Right atrium auricular region (tissue), 2 donors: ENCODE data around the gene INPP4B. TPM values are rescaled to one million over a fixed set of nuclear protein-coding genes. Genes with fewer than 3 reads are reported as not detected.

ENCODE experiments used
- DNase-seq: peaks from one replicate; pipeline ENCODE4 v3.0.0-alpha.2; 2019; ENCODE audit warnings: low spot score
- H3K27ac ChIP-seq, 2 donors: fragments of 200-600 bp; sonication (generic); 1 replicate in 1 of 2; 2 replicates in 1 of 2; pipeline ENCODE4 v1.5.1; 2016 to 2019
- H3K27me3 ChIP-seq, 2 donors: fragments of 200-600 bp; sonication (generic); one replicate each; pipeline versions ENCODE4 v1.5.1 to v1.6.0; 2017 to 2019
- H3K36me3 ChIP-seq: fragments of 200-600 bp; sonication (generic); one replicate; pipeline ENCODE4 v1.5.1; 2016
- H3K4me1 ChIP-seq, 2 donors: fragments of 200-600 bp; sonication (generic); one replicate each; pipeline versions ENCODE4 v1.5.1 to v1.6.0; 2017 to 2019
- H3K4me3 ChIP-seq, 2 donors: fragments of 200-600 bp; sonication (generic); 1 replicate in 1 of 2; 2 replicates in 1 of 2; pipeline ENCODE4 v1.5.1; 2017 to 2019; ENCODE audit warnings: mild to moderate bottlenecking in 1 of 2, moderate library complexity in 1 of 2
- H3K9me3 ChIP-seq, 2 donors: fragments of 200-600 bp; sonication (generic); one replicate each; pipeline ENCODE4 v1.5.1; 2019
- total RNA-seq, 2 donors: library from RNA; depleted of rRNA; stranded (reverse); fragments of >200 nt; gene quantifications; one replicate each; pipeline ENCODE4 v1.1.0, GENCODE V29; 2016
- TF ChIP-seq, protein P1 (sequence below), 2 donors: fragments of 200-600 bp; sonication (generic); IDR thresholded peaks; one replicate each; pipeline ENCODE4 v1.5.1; 2019; ENCODE audit warnings: antibody characterized with exemption in 2 of 2

Gene INPP4B
- total RNA-seq, 2 donors from 2014 or later = 14.8 to 15.3 TPM

DNA sequence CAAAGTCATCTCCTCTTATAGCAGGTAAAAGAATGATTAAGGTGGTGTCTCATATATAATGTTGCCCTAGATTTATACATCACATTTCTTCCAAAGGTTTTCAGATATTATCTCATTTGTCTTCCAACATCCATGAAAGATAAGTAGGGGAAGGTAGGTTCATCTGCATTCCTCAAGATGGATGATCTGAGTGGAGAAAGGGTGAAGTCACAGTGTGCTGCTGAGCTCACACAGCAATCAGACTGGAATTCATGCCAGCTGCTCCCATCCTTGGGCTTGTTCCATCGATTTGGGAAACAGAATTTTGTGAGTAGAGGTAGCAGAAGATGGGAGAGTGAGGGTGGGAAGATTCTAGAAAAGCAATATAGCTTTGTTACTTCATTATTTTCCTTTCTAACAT is 482.4 kb downstream of the INPP4B start:
- no peak overlapping the region for H3K4me3 ChIP-seq
- H3K36me3 ChIP-seq = no peaks in the 10 kb centered on the region
- H3K4me1 ChIP-seq = peaks cover 0 to 6% of the 10 kb centered on the region in 2 donors
- TF ChIP-seq, protein P1, sequence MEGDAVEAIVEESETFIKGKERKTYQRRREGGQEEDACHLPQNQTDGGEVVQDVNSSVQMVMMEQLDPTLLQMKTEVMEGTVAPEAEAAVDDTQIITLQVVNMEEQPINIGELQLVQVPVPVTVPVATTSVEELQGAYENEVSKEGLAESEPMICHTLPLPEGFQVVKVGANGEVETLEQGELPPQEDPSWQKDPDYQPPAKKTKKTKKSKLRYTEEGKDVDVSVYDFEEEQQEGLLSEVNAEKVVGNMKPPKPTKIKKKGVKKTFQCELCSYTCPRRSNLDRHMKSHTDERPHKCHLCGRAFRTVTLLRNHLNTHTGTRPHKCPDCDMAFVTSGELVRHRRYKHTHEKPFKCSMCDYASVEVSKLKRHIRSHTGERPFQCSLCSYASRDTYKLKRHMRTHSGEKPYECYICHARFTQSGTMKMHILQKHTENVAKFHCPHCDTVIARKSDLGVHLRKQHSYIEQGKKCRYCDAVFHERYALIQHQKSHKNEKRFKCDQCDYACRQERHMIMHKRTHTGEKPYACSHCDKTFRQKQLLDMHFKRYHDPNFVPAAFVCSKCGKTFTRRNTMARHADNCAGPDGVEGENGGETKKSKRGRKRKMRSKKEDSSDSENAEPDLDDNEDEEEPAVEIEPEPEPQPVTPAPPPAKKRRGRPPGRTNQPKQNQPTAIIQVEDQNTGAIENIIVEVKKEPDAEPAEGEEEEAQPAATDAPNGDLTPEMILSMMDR (IDR thresholded peaks at IDR 0.05) = no peak
- no peak overlapping the region for H3K27ac ChIP-seq
- no peak for DNase-seq
- no peaks in the 10 kb centered on the region for H3K27me3 ChIP-seq
- no peaks in the 10 kb centered on the region for H3K9me3 ChIP-seq

DNA sequence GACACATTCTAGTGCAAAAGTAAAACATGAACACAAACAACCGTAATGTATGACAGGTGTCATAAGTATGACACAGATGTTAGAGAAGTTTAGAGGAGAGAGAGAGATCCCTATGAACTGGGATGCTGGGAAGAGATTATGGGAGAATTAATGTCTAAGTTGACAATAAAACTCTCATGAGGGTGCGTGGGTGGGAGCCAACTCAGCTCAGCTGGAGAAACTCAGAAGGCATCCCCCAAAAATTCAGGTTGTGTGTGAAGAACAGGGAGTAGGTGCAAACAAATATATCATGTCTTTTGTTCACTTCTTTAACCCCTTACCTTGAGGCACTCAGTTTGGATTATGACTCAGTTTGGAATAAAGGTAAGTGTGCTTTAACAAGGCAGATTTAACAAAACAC is 484.1 kb downstream of the INPP4B start:
- Histone ChIP-seq H3K9me3 (no peaks in the 10 kb centered on the region), H3K27me3 (no peaks in the 10 kb centered on the region), H3K4me3 (no peak overlapping the region), H3K4me1 (no peaks in the 10 kb centered on the region), H3K27ac (no peak overlapping the region), H3K36me3 (no peaks in the 10 kb centered on the region)
- DNase-seq = no peak
- TF ChIP-seq, protein P1 (IDR thresholded peaks at IDR 0.05) = no peak

DNA sequence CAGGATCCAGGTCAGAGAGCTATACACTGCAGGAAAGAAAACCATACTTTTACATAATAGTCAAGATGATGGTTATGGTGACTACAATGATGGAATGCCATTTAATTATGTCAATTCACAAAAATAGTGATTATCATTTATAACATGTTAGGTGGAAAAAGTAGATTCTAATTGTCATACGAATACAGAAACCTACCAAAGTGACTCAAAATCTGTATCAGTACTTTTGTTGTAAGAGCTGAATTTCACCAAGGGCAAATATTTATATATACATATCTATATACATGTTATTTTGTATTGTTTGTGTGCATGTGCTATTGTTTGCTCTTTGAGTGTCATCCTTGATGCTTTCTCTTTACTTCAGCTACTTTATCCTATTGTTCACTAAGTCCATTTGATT is 485.4 kb downstream of the INPP4B start:
- H3K36me3 ChIP-seq = no peaks in the 10 kb centered on the region
- no peaks in the 10 kb centered on the region for H3K9me3 ChIP-seq
- DNase-seq = no peak
- no peak overlapping the region for H3K4me3 ChIP-seq
- H3K4me1 ChIP-seq = peaks cover 0 to under 1% of the 10 kb centered on the region in 2 donors
- TF ChIP-seq, protein P1 (IDR thresholded peaks at IDR 0.05) = no peak
- no peaks in the 10 kb centered on the region for H3K27me3 ChIP-seq
- no peak overlapping the region for H3K27ac ChIP-seq

DNA sequence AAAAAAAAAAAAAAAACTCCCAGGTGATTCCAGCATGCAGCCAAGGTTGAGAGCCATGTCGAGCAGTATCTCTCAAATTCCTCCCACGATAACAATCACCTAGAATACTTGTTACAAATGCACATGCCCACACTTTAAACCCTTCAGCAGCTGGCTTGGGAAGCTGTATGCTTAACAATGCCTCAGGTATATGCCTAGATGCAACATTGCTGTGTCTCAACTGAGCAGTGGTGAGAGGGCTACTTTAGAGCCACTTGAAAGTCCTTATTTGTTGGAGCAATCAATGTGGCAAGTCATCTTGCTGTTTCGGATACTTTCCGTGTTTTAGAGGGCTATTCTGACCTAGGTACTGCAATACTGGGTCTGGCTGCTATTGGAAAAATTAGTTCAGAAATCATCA is 487.4 kb downstream of the INPP4B start:
- no peaks in the 10 kb centered on the region for H3K27me3 ChIP-seq
- no peaks in the 10 kb centered on the region for H3K36me3 ChIP-seq
- H3K4me3 ChIP-seq = no peak overlapping the region
- no peaks in the 10 kb centered on the region for H3K9me3 ChIP-seq
- no peak for DNase-seq
- TF ChIP-seq, protein P1 (IDR thresholded peaks at IDR 0.05) = no peak
- peaks cover 0 to 13% of the 10 kb centered on the region in 2 donors for H3K4me1 ChIP-seq
- no peak overlapping the region for H3K27ac ChIP-seq

DNA sequence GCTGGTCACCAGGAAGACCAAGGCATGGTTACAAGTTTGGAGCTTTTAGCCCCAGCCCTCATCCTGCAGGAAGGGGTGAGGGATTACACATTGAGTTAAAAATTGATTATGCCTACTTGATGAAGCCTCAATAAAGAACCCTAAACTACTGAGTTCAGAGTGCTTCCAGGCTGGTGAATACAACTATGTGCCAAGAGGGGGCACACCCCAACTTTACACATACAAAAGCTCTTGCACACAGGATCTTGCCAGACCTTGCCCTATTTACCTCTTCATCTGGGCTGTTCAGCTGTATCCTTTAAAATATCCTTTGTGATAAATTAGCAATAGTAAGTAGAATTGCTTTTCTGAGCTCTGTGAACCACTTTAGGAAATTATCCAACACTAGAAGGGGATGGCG is 489.3 kb downstream of the INPP4B start:
- DNase-seq = no peak
- Histone ChIP-seq H3K9me3 (no peaks in the 10 kb centered on the region), H3K36me3 (no peaks in the 10 kb centered on the region), H3K4me3 (no peak overlapping the region), H3K27ac (no peak overlapping the region), H3K4me1 (peaks cover 0 to 24% of the 10 kb centered on the region in 2 donors), H3K27me3 (no peaks in the 10 kb centered on the region)
- TF ChIP-seq, protein P1 (IDR thresholded peaks at IDR 0.05) = no peak

DNA sequence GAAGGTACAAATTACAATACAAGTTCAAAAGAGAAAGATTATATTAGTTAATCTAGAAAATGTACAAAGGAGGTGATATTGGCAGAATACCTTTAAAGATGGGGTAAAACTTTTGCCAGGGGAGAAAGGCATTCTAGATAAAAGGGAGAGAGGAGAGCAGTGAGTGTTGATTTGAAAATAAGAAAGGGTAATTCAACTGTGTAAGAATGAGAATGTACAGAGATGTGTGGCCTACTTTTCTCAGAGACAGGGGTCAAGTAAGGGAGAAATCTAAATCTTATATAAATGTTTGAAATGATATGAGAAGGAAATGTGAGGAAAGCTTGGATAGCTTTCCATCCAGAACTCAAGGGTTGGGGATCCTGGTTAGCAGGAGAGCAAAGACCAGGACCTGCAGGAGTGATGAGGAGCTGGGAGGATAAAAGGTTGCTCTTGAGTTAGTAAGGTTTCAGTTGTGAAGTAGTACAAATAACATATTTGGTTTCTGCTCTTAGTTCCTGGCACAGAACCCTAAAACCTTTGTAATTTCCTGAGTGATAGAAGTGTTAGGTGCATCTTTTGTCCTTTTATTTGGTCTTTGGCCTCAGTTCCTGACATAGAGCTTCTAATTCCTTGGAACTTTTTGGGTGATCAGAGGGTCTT is 489.9 kb downstream of the INPP4B start:
- no peak for DNase-seq
- H3K27ac ChIP-seq = no peak overlapping the region

More for the DNA sequence above, 489.9 kb downstream of the INPP4B start:
- no peaks in the 10 kb centered on the region for H3K36me3 ChIP-seq
- H3K4me3 ChIP-seq = no peak overlapping the region
- H3K4me1 ChIP-seq = peaks cover 0 to 30% of the 10 kb centered on the region in 2 donors
- no peaks in the 10 kb centered on the region for H3K9me3 ChIP-seq
- TF ChIP-seq, protein P1 (IDR thresholded peaks at IDR 0.05) = no peak
- H3K27me3 ChIP-seq = no peaks in the 10 kb centered on the region
